ENCODE results near the gene JSRP1.

DNA sequence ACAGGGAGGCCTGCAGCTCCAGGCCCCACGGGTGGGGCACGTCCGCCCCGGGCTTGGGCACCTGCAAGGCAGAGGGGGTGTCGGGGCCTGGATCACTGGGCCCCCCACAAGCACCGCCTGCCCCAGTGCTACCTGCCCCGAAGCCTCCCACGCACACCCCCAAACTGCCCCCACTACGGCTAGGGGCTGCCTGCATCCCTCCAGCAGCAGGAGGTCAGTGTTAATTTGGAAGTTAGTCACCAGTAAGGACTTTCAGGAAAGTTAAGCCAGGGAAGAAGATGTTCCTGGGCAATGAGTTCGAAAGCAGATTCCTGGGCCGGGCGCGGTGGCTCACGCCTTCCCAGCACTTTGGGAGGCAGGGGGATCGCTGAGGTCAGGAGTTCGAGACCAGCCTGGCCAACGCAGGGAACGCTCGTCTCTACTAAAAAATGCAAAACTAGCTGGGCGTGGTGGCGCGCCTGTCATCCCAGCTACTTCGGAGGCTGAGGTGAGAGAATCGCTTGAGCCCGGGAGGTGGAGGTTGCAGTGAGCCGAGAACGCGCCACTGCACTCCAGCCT lies 20.3 kb upstream of the JSRP1 start:
- TF ChIP-seq, protein P1, sequence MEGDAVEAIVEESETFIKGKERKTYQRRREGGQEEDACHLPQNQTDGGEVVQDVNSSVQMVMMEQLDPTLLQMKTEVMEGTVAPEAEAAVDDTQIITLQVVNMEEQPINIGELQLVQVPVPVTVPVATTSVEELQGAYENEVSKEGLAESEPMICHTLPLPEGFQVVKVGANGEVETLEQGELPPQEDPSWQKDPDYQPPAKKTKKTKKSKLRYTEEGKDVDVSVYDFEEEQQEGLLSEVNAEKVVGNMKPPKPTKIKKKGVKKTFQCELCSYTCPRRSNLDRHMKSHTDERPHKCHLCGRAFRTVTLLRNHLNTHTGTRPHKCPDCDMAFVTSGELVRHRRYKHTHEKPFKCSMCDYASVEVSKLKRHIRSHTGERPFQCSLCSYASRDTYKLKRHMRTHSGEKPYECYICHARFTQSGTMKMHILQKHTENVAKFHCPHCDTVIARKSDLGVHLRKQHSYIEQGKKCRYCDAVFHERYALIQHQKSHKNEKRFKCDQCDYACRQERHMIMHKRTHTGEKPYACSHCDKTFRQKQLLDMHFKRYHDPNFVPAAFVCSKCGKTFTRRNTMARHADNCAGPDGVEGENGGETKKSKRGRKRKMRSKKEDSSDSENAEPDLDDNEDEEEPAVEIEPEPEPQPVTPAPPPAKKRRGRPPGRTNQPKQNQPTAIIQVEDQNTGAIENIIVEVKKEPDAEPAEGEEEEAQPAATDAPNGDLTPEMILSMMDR (IDR thresholded peaks at IDR 0.05; ENCODE audit: low read depth, low read length, poor library complexity, severe bottlenecking): no peak
- TF ChIP-seq EZH2phosphoT487 (IDR thresholded peaks at IDR 0.05; ENCODE audit: borderline replicate concordance, low read length): no peak
